Measurements from ENCODE around the gene FES. TPM values are rescaled to one million over a fixed set of nuclear protein-coding genes. Genes with fewer than 3 reads are reported as not detected.

FES gene
- total and polyA plus RNA-seq, 7 donors = 4.9 to 35.5 (median 28.0) TPM

GRCh38 chr15:90936823-90937222, 52.5 kb downstream of the FES start:
- intact Hi-C loops (cut with DNase I) = no loop called here
- peaks cover 12 to 49% (median 36%) of the 10 kb centered on the region in 4 donors for H3K36me3 ChIP-seq
- no peaks in the 10 kb centered on the region for H3K27me3 ChIP-seq
- no peak for DNase-seq
- no peaks in the 10 kb centered on the region for H3K9me3 ChIP-seq
- H3K27ac ChIP-seq = no peak overlapping the region
- no peak overlapping the region for H3K4me3 ChIP-seq
- WGBS, 2 donors = 82 to 88% methylated on average over 1 of the region's 1 CpG
- peaks cover 0 to 40% (median 32%) of the 10 kb centered on the region in 4 donors for H3K4me1 ChIP-seq
- TF ChIP-seq EP300 (IDR thresholded peaks at IDR 0.05) (no peak), POLR2A (IDR thresholded peaks at IDR 0.05) (no peak), POLR2AphosphoS5 (IDR thresholded peaks at IDR 0.05) (no peak), CTCF (IDR thresholded peaks at IDR 0.05) (no peak)

GRCh38 chr15:90938261-90938660, 54.0 kb downstream of the FES start:
- WGBS, 2 donors = 94 to 97% methylated on average over 5 of the region's 5 CpGs
- TF ChIP-seq POLR2AphosphoS5 (IDR thresholded peaks at IDR 0.05) (no peak), EP300 (IDR thresholded peaks at IDR 0.05) (no peak), CTCF (IDR thresholded peaks at IDR 0.05) (no peak), POLR2A (IDR thresholded peaks at IDR 0.05) (no peak)
- intact Hi-C loops (cut with DNase I) = no loop called here
- Histone ChIP-seq H3K9me3 (no peaks in the 10 kb centered on the region), H3K27ac (no peak overlapping the region), H3K27me3 (no peaks in the 10 kb centered on the region), H3K4me1 (peaks cover 0 to 30% (median 26%) of the 10 kb centered on the region in 4 donors), H3K4me3 (no peak overlapping the region), H3K36me3 (peaks cover 18 to 63% (median 49%) of the 10 kb centered on the region in 4 donors)
- DNase-seq = no peak

GRCh38 chr15:90939756-90940155, 55.5 kb downstream of the FES start:
- Histone ChIP-seq H3K9me3 (no peaks in the 10 kb centered on the region), H3K36me3 (peaks cover 27 to 78% (median 62%) of the 10 kb centered on the region in 4 donors), H3K4me1 (peaks cover 0 to 21% (median 16%) of the 10 kb centered on the region in 4 donors), H3K27ac (no peak overlapping the region), H3K4me3 (no peak overlapping the region), H3K27me3 (no peaks in the 10 kb centered on the region)
- TF ChIP-seq CTCF (IDR thresholded peaks at IDR 0.05) = no peak
- TF ChIP-seq POLR2A (IDR thresholded peaks at IDR 0.05) = no peak
- no peak for TF ChIP-seq POLR2AphosphoS5 (IDR thresholded peaks at IDR 0.05)
- TF ChIP-seq EP300 (IDR thresholded peaks at IDR 0.05) = no peak
- WGBS, 2 donors = 76 to 94% methylated on average over 7 of the region's 7 CpGs
- DNase-seq = no peak
- intact Hi-C loops (cut with DNase I) = no loop called here

GRCh38 chr15:90941038-90941437, 56.7 kb downstream of the FES start:
- H3K9me3 ChIP-seq = no peaks in the 10 kb centered on the region
- TF ChIP-seq EP300 (IDR thresholded peaks at IDR 0.05) (no peak), POLR2A (IDR thresholded peaks at IDR 0.05) (no peak), POLR2AphosphoS5 (IDR thresholded peaks at IDR 0.05) (no peak), CTCF (IDR thresholded peaks at IDR 0.05) (no peak)
- H3K27ac ChIP-seq = no peak overlapping the region
- intact Hi-C loops (cut with DNase I) = no loop called here
- H3K36me3 ChIP-seq = peaks cover 33 to 90% (median 68%) of the 10 kb centered on the region in 4 donors
- 98 to 99% methylated on average over 4 of the region's 4 CpGs for WGBS, 2 donors
- no peak for DNase-seq
- H3K4me3 ChIP-seq = no peak overlapping the region
- H3K4me1 ChIP-seq = peaks cover 0 to 12% (median 10%) of the 10 kb centered on the region in 4 donors
- H3K27me3 ChIP-seq = no peaks in the 10 kb centered on the region
